ENCODE measurements around the gene SLCO3A1.

SLCO3A1 gene

GRCh38 chr15:92100751-92101150 lies 247.2 kb downstream of the SLCO3A1 start:
- DNase-seq (ENCODE audit: low read depth), result no peak

GRCh38 chr15:92101708-92102394 lies 248.3 kb downstream of the SLCO3A1 start:
- no peak for DNase-seq (ENCODE audit: low read depth)

- no peak for DNase-seq (ENCODE audit: low read depth)
Measured at GRCh38 chr15:92102395-92102755, 248.9 kb downstream of the SLCO3A1 start.

- no peak for DNase-seq (ENCODE audit: low read depth)
Measured at GRCh38 chr15:92104072-92104471, 250.6 kb downstream of the SLCO3A1 start.

- no peak for DNase-seq (ENCODE audit: low read depth)
Measured at GRCh38 chr15:92105611-92106010, 252.1 kb downstream of the SLCO3A1 start.

- DNase-seq (ENCODE audit: low read depth), result no peak
Measured at GRCh38 chr15:92107510-92107909, 254.0 kb downstream of the SLCO3A1 start.

- DNase-seq (ENCODE audit: low read depth), result no peak
Measured at GRCh38 chr15:92109191-92109873, 255.8 kb downstream of the SLCO3A1 start.

- no peak for DNase-seq (ENCODE audit: low read depth)
Measured at GRCh38 chr15:92111291-92111690, 257.8 kb downstream of the SLCO3A1 start.

- no peak for DNase-seq (ENCODE audit: low read depth)
Measured at GRCh38 chr15:92111751-92112150, 258.2 kb downstream of the SLCO3A1 start.

GRCh38 chr15:92112180-92112579 lies 258.7 kb downstream of the SLCO3A1 start:
- DNase-seq (ENCODE audit: low read depth), result no peak

- no peak for DNase-seq (ENCODE audit: low read depth)
Measured at GRCh38 chr15:92112711-92113110, 259.2 kb downstream of the SLCO3A1 start.

- no peak for DNase-seq (ENCODE audit: low read depth)
Measured at GRCh38 chr15:92113832-92114231, 260.3 kb downstream of the SLCO3A1 start.

GRCh38 chr15:92115834-92116233 lies 262.3 kb downstream of the SLCO3A1 start:
- DNase-seq (ENCODE audit: low read depth), result no peak

GRCh38 chr15:92116330-92116729 lies 262.8 kb downstream of the SLCO3A1 start:
- DNase-seq (ENCODE audit: low read depth), result no peak

GRCh38 chr15:92117261-92117731 lies 263.8 kb downstream of the SLCO3A1 start:
- no peak for DNase-seq (ENCODE audit: low read depth)

- no peak for DNase-seq (ENCODE audit: low read depth)
Measured at GRCh38 chr15:92118162-92118935, 264.8 kb downstream of the SLCO3A1 start.

GRCh38 chr15:92118936-92119325 lies 265.4 kb downstream of the SLCO3A1 start:
- DNase-seq (ENCODE audit: low read depth), result no peak

- DNase-seq (ENCODE audit: low read depth), result no peak
Measured at GRCh38 chr15:92120094-92120795, 266.7 kb downstream of the SLCO3A1 start.

- no peak for DNase-seq (ENCODE audit: low read depth)
Measured at GRCh38 chr15:92121047-92121446, 267.5 kb downstream of the SLCO3A1 start.

- no peak for DNase-seq (ENCODE audit: low read depth)
Measured at GRCh38 chr15:92122259-92122658, 268.8 kb downstream of the SLCO3A1 start.

- DNase-seq (ENCODE audit: low read depth), result no peak
Measured at GRCh38 chr15:92123962-92124656, 270.6 kb downstream of the SLCO3A1 start.

GRCh38 chr15:92124657-92125010 lies 271.1 kb downstream of the SLCO3A1 start:
- no peak for DNase-seq (ENCODE audit: low read depth)
